Ovary (tissue), 9 donors: ENCODE measurements around the gene CIAO3. TPM values are rescaled to one million over a fixed set of nuclear protein-coding genes. Genes with fewer than 3 reads are reported as not detected.

Experiments used
- DNase-seq, 5 donors: peaks; one replicate each; pipeline ENCODE4 v3.0.0-alpha.2; 2019 to 2020
- H3K27ac ChIP-seq, 2 donors: fragments of 200-600 bp; one replicate each; pipeline versions ENCODE4 v1.5.1 to v1.8.0; 2019 to 2022
- H3K27me3 ChIP-seq: fragments of 200-600 bp; one replicate; pipeline ENCODE4 v1.8.0; 2022
- H3K36me3 ChIP-seq: fragments of 200-600 bp; sonication (generic); one replicate; pipeline ENCODE4 v1.5.1; 2019
- H3K4me1 ChIP-seq: one replicate; pipeline ENCODE4 v1.8.1; 2013; ENCODE audit warnings: mild to moderate bottlenecking, moderate library complexity; ENCODE audit not compliant: insufficient read depth
- H3K4me3 ChIP-seq: fragments of 200-600 bp; sonication (generic); one replicate; pipeline ENCODE4 v1.5.1; 2017
- H3K9me3 ChIP-seq, 2 donors: fragments of 200-600 bp in 1 of 2; sonication (generic) in 1 of 2; one replicate each; pipeline versions ENCODE4 v1.5.1 to v1.8.1; 2013 to 2019; ENCODE audit warnings: mild to moderate bottlenecking in 1 of 2, moderate library complexity in 1 of 2
- CTCF ChIP-seq, 3 donors: fragments of 450-650 bp in 2 of 3; fragments of 200-600 bp in 1 of 3; IDR thresholded peaks; one replicate each; pipeline versions ENCODE4 v1.5.1 to v1.8.0; 2016 to 2022; ENCODE audit warnings: antibody characterized with exemption in 3 of 3, mild to moderate bottlenecking in 1 of 3
- EP300 ChIP-seq: sonication (generic); formaldehyde crosslinking; IDR thresholded peaks from one replicate; pipeline ENCODE4 v1.6.1; 2017; ENCODE audit warnings: antibody characterized with exemption
- POLR2A ChIP-seq: fragments of 450-650 bp; IDR thresholded peaks from one replicate; pipeline ENCODE4 v1.6.1; 2017; ENCODE audit warnings: antibody characterized with exemption, mild to moderate bottlenecking, moderate library complexity
- WGBS, 3 donors: extraction: QIAGEN DNeasy Blood & Tissue Kit in 1 of 3; methylation state at CpG; one replicate each; pipeline versions ENCODE4 v1.1.5 to v1.1.7; 2013 to 2017; 5-methylcytosine and 5-hydroxymethylcytosine counted together
- intact Hi-C, 4 donors: fragments of 100-400 bp; cut with DNase I; formaldehyde crosslinking; loops; one replicate each; pipeline versions ENCODE4 v1.11.0 to v1.15.1; 2022 to 2023
- polyA plus RNA-seq, 2 donors: library from polyadenylated mRNA; stranded (reverse); fragments of 200-250 nt in 1 of 2; fragments of 350-450 nt in 1 of 2; fragmentation: Illumina TruSeq in 1 of 2; extraction: RNeasy Lipid Tissue Mini Kit (QIAGEN cat#74804) in 1 of 2; gene quantifications; one replicate each; pipeline ENCODE4 v1.2.3, GENCODE V29; 2013 to 2014
- total RNA-seq, 7 donors: library from RNA; depleted of rRNA in 2 of 7; stranded (reverse); fragments of >200 nt in 2 of 7; fragmentation: NEBNext Ultra II Directional in 3 of 7; extraction: Animal tissue kit (Norgen Biotek cat#: 25700) in 3 of 7; gene quantifications; one replicate each; pipeline versions ENCODE4 v1.1.0 to v1.2.4, GENCODE V29; 2016 to 2023
- donor health status: DM: no; HTN: no; CAD: no; lungs with moderate emphysema.
- donor health status: DM: no; HTN: no; CAD: no.
- donor health status: Bipolar disorder and iron deficiency.
- donor health status: DM: yes; HTN: yes; CAD: no.
- donor health status: DM: no; HTN: no; CAD: no.
- donor health status: DM: yes; HTN: yes; CAD: no.

CIAO3 gene
- total and polyA plus RNA-seq, 9 donors: 8.5 to 32.5 (median 21.0) TPM

GRCh38 chr16:698911-699671 is 41.7 kb downstream of the CIAO3 start:
- Histone ChIP-seq H3K4me3 (no peak overlapping the region), H3K36me3 (no peaks in the 10 kb centered on the region), H3K4me1 (peaks cover 8% of the 10 kb centered on the region), H3K27me3 (peaks cover 2% of the 10 kb centered on the region), H3K9me3 (no peaks in the 10 kb centered on the region), H3K27ac (no peak overlapping the region)
- intact Hi-C loops: no loop called here
- DNase-seq: no peak
- TF ChIP-seq CTCF (IDR thresholded peaks at IDR 0.05) (no peak), EP300 (no peak), POLR2A (no peak)
- 64 to 73% (median 70%) methylated on average over 16 to 19 of the region's 19 CpGs for WGBS, 3 donors

- DNase-seq: no peak
- Histone ChIP-seq H3K4me1 (peaks cover 9% of the 10 kb centered on the region), H3K27me3 (no peaks in the 10 kb centered on the region), H3K36me3 (no peaks in the 10 kb centered on the region), H3K4me3 (no peak overlapping the region), H3K9me3 (no peaks in the 10 kb centered on the region), H3K27ac (no peak overlapping the region)
- whole genome bisulfite sequencing, 3 donors: 2 to 4% (median 3%) methylated on average over 47 to 71 of the region's 71 CpGs
- intact Hi-C loops: no loop called here
- TF ChIP-seq EP300 (no peak), POLR2A (no peak), CTCF (IDR thresholded peaks at IDR 0.05) (no peak)
Observed at GRCh38 chr16:695355-696089, 45.3 kb downstream of the CIAO3 start.

- TF ChIP-seq CTCF (IDR thresholded peaks at IDR 0.05): no peak
- TF ChIP-seq POLR2A: no peak
- TF ChIP-seq EP300: no peak
- Histone ChIP-seq H3K36me3 (no peaks in the 10 kb centered on the region), H3K4me3 (no peak overlapping the region), H3K4me1 (peaks cover 10% of the 10 kb centered on the region), H3K9me3 (no peaks in the 10 kb centered on the region), H3K27me3 (no peaks in the 10 kb centered on the region), H3K27ac (no peak overlapping the region)
- WGBS, 3 donors: 0 to 3% (median 1%) methylated on average over 12 to 37 of the region's 37 CpGs
- no peak for DNase-seq
- intact Hi-C loops: no loop called here
Observed at GRCh38 chr16:694863-695354, 45.9 kb downstream of the CIAO3 start.

- Histone ChIP-seq H3K27ac (no peak overlapping the region), H3K4me3 (no peak overlapping the region), H3K27me3 (no peaks in the 10 kb centered on the region), H3K36me3 (no peaks in the 10 kb centered on the region), H3K4me1 (peaks cover 15% of the 10 kb centered on the region), H3K9me3 (no peaks in the 10 kb centered on the region)
- no peak for TF ChIP-seq POLR2A
- no peak for TF ChIP-seq CTCF (IDR thresholded peaks at IDR 0.05)
- TF ChIP-seq EP300: no peak
- intact Hi-C loops: no loop called here
- 1 to 3% (median 2%) methylated on average over 31 to 64 of the region's 64 CpGs for WGBS, 3 donors
- no peak for DNase-seq
Observed at GRCh38 chr16:694187-694862, 46.5 kb downstream of the CIAO3 start.
